ENCODE measurements around the gene IFI27.

DNA sequence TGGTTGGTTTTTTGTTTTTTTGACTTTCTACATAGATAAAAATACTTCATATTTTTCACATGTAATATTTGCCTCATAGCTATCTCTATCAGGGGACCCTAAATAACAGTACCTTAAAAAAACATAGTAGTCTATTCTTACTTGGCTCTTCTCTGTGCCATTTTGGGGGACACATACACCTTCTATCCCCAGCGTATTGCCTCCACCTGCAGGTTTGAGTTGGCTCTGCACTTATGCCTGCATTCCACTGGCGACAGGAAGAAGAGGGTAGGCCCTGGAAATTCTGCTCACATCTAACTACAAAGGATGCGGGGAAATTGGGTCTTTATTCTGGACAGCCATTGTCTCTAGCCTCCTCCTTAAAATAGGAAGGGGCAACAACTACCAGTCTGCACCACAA is 32.7 kb downstream of the IFI27 start:
- TF ChIP-seq, protein P1, sequence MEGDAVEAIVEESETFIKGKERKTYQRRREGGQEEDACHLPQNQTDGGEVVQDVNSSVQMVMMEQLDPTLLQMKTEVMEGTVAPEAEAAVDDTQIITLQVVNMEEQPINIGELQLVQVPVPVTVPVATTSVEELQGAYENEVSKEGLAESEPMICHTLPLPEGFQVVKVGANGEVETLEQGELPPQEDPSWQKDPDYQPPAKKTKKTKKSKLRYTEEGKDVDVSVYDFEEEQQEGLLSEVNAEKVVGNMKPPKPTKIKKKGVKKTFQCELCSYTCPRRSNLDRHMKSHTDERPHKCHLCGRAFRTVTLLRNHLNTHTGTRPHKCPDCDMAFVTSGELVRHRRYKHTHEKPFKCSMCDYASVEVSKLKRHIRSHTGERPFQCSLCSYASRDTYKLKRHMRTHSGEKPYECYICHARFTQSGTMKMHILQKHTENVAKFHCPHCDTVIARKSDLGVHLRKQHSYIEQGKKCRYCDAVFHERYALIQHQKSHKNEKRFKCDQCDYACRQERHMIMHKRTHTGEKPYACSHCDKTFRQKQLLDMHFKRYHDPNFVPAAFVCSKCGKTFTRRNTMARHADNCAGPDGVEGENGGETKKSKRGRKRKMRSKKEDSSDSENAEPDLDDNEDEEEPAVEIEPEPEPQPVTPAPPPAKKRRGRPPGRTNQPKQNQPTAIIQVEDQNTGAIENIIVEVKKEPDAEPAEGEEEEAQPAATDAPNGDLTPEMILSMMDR (IDR thresholded peaks at IDR 0.05) = peak; percentile 35; the same call in 1 of the 2 replicates
- TF ChIP-seq EP300 (IDR thresholded peaks at IDR 0.05; ENCODE audit: borderline replicate concordance in 1 of 2, low read depth in 1 of 2, low read length in 1 of 2) (no peak), CHD2 (IDR thresholded peaks at IDR 0.05; ENCODE audit: low read length, partially characterized antibody) (no peak), MXI1 (IDR thresholded peaks at IDR 0.05; ENCODE audit: low read depth, low read length) (no peak), RCOR1 (IDR thresholded peaks at IDR 0.05; ENCODE audit: low read length) (no peak), ELF1 (IDR thresholded peaks at IDR 0.05) (no peak), TAF1 (IDR thresholded peaks at IDR 0.05; ENCODE audit: borderline replicate concordance, low read depth, low read length) (no peak), FOXJ3 (CRISPR knock-in tag; IDR thresholded peaks at IDR 0.05) (no peak), YY1 (IDR thresholded peaks at IDR 0.05; ENCODE audit: low read depth) (no peak), RAD21 (IDR thresholded peaks at IDR 0.05; ENCODE audit: low read length) (peak; percentile 37), GABPA (IDR thresholded peaks at IDR 0.05; ENCODE audit: low read depth) (no peak)
- TF ChIP-seq, protein P2, sequence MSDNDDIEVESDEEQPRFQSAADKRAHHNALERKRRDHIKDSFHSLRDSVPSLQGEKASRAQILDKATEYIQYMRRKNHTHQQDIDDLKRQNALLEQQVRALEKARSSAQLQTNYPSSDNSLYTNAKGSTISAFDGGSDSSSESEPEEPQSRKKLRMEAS (IDR thresholded peaks at IDR 0.05; ENCODE audit: low read depth) = no peak
- TF ChIP-seq, protein P3, sequence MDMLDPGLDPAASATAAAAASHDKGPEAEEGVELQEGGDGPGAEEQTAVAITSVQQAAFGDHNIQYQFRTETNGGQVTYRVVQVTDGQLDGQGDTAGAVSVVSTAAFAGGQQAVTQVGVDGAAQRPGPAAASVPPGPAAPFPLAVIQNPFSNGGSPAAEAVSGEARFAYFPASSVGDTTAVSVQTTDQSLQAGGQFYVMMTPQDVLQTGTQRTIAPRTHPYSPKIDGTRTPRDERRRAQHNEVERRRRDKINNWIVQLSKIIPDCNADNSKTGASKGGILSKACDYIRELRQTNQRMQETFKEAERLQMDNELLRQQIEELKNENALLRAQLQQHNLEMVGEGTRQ (IDR thresholded peaks at IDR 0.05; ENCODE audit: borderline replicate concordance, low read depth, low read length) = no peak
